ENCODE measurements around the gene ACOT7.

Gene ACOT7

DNA sequence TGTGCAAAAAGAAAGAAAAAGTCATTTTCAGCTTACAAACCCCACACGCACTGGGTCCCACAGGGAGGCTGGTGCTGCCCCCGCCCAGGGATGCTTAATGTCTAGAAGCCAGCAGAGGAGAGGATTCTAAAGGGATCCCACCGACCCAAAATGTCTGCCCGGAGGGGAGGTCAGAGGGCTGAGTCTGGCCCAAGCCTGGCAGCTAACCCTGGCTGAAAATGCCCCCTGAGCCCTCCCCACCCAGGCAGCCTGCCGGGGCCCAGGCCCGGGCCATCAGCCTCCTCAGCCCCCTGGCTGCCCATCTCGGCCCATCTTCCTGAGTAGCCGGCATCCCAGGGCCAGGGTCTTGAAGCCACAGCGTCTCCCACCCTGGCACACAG is 33.5 kb downstream of the ACOT7 start:
- DNase-seq = no peak

- no peak for DNase-seq
Measured at GRCh38 chr1:6359216-6360116, 34.1 kb downstream of the ACOT7 start.

- no peak for DNase-seq
Measured at GRCh38 chr1:6358757-6359201, 34.8 kb downstream of the ACOT7 start.

DNA sequence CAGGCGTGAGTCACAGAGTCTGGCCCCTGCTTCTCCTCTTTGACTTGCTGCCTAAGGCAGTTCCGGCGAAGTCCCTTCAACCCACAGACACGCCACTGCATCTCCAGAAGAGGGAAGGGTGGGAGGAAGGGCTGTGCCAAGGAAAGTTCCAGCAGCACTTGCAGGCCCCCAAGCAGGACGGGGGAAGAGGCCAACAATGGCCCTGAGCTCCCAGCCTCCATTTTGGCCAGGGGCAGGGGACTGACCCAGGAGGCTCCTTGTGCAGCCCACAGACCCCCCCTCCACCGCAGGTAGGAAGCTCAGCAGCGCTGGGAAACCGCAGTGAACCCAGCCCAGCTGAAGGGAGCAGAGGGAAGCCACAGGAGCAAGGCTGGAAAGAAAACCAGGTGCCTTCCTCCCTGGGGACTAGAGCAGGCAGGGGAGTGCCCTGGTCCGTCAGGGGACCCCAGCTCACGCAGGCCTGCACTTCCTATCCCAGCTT is 35.4 kb downstream of the ACOT7 start:
- no peak for DNase-seq

GRCh38 chr1:6357243-6357936 is 36.2 kb downstream of the ACOT7 start:
- no peak for DNase-seq

DNA sequence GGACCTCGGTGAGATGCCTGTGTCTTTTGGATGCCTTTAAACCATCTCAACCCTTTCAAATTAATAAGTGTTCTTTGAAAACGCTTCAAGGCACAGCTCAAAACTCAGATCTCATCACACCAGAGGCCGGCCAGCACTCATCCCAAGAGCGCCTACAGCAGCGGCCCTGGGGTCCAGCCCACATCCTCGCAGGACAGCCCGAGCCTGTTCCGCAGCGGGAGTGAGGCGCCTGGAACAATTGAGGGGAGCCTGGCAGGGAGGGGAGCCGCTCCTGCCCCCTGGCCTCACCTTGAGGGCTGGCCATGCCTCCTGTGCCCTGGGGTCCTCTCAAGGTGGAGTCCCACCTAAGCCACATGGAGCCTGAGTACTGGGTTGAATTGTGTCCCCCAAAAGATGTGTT is 37.9 kb downstream of the ACOT7 start:
- no peak for DNase-seq

DNA sequence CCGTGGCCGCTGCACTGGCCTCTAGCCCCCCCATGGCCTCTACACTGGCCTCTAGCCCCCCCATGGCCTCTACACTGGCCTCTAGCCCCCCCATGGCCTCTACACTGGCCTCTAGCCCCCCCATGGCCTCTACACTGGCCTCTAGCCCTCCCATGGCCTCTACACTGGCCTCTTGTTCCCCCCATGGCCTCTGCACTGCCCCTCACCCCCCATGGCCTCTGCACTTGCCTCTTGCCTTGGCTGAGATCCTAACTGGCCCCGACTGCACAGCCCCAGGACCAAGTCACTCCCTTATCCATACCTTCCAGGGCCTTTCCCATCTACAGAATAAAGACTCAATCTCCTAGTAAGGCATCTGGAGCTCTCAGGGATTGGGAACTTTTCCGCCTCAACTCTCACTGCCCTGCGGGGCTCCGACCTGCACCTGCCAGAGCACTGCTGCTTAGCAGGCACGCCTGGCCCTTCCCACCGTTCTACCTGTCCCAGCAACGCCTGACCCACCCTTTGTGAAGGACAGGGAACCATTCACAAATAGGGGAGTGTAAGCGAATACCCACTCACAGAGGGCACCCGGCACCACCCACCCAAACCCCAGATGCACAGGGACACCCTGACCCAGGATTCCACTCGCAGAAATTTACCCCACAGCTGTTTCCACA is 38.8 kb downstream of the ACOT7 start:
- DNase-seq = no peak

- peak in 1 of 14 donors; percentile 23 for DNase-seq
Measured at GRCh38 chr1:6353955-6354658, 39.5 kb downstream of the ACOT7 start.

GRCh38 chr1:6353619-6353954 is 40.0 kb downstream of the ACOT7 start:
- no peak for DNase-seq

DNA sequence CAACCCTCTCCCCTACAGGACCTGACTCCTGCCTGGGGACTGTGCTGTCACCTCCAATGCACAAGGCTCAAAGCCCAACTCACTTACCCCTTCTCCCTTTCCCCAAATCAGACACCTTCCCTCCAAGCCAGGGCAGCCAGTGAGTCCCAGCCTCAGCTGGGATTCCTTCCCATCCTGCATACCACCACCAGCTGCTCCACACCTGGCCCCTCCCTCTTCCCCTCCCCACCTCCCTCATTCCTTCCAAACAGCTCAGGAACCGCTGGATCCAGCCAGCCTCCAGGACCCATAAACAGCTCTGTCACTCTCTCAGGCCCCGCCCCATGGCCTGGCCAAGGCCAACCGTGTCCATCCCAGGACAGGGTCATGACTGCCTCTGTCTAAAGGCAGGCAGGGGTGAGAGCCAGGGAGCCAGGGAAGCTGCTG is 41.4 kb downstream of the ACOT7 start:
- no peak for DNase-seq

GRCh38 chr1:6351480-6352137 is 42.0 kb downstream of the ACOT7 start:
- peak in 3 of 14 donors; percentile 20 to 78 (median 26) for DNase-seq

DNA sequence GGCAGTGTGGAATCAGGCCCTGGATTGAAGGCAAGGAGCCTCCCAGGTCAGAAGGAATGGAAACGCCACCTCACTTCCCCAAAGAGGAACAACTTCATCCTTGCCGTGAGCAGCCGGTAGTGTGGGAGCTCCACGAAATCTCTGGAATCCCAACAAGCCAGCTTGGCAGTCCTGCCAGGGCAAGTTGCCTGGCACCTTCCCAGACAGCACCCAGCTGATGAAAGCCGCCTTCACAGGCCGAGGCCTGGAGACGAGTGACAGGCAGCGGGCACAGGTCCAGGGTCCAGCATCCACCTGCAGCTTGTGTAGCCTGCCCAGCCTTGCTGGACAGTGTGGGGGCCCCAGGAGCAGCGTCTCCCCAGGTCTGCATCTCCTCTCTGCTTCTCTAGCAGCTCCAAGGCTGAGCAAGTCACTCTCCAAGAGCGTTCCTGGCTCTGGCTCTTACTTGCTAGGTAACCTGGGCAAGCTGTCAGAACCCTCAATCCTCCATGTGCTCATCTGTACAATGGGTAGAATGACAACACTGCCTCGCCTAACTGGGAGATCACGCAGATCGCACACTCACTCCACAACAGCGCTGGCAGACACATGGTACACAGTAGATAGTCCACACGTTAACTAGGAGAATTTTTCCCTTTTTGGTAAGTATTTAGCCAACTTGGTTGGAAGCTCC is 43.0 kb downstream of the ACOT7 start:
- DNase-seq = peak in 4 of 14 donors; percentile 9 to 59 (median 31)

GRCh38 chr1:6349254-6349943 is 44.2 kb downstream of the ACOT7 start:
- no peak for DNase-seq

DNA sequence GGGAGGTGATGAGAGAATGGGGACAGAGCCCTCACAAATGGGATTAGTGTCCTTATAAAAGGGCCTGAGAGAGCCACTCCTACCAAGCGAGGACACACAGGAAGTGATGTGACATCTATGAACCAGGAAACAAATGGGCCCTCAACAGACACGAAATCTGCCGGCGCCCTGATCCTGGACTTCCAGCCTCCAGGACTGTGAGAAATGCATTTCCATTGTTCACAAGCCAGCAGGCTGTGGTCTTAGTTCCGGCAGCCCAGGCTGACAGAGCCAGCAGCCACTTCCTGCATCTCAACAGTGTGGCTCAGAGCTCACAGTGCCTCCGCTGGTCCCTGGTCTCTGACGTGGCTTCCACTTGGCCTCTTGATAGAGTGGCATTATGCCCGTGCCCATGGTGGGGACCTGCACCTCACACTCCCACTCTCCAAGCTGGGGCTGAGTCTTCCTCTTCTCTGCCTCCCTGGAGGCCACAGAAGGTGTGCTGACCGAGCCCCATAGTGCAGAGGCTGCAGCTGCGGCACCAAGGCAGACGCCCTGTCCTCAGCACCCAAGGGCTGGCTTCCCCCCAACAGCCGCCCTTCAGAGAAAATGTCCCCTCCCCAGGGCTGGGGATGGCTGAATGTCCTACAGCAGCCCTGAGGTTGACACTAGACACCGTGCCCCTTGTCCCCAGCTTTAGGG is 44.9 kb downstream of the ACOT7 start:
- DNase-seq = no peak

DNA sequence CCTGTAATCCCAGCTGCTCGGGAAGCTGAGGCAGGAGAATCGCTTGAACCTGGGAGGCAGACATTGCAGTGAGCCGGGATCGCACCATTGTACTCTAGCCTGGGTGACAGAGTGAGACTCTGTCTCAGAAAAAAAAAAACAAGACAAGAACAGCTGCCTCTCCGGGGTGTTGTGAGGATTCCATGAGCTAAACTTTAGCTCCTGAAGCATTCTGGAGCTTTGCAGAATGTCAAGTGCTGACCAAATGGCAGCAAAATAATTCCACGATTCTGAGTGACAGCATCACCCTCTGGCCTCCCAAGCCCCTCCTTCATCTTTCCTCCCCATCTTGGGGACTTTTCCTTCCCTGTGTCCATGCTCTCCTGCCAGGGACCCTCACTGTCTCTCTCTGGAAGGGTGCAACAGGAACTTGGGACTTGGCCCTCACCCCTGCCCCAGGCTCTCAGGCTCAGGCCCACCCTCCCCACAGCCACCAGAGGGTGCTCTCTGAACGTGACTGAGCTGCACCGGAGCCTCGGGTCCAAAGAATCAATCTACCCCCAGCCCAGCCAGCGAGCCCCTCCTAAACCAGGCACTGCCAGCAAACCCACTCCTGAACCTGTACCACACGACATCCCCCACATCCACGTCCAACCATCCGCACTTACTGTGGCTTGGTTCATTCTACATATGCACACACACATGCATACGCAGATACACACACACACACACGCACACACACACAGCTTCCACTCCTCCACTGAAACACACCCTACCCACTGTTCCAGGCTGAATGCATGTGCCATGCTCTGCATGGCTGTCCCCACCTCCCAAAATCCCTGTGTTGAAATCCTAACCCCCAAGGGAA is 45.7 kb downstream of the ACOT7 start:
- DNase-seq = peak in 1 of 14 donors; percentile 4

- no peak for DNase-seq
Measured at GRCh38 chr1:6345460-6345859, 48.1 kb downstream of the ACOT7 start.

DNA sequence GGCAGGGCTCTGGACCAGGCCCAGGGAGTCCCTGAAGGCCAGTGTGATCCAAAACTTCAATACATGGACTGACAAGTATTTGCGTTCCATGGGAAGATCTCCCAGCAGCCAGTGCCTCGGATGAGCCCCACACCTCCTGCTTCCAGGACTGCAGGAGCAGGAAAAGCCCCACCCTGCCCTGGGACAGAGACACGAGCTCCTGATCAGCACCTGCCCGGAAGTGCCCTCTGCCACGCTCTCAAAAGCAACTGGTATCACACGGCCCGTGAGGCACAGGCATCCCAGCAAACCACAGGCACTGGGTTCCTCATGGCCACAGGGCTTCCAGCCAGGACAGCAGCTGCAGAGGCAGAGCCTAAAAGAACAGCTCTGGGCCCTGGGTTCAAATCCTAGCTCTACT is 48.6 kb downstream of the ACOT7 start:
- no peak for DNase-seq

DNA sequence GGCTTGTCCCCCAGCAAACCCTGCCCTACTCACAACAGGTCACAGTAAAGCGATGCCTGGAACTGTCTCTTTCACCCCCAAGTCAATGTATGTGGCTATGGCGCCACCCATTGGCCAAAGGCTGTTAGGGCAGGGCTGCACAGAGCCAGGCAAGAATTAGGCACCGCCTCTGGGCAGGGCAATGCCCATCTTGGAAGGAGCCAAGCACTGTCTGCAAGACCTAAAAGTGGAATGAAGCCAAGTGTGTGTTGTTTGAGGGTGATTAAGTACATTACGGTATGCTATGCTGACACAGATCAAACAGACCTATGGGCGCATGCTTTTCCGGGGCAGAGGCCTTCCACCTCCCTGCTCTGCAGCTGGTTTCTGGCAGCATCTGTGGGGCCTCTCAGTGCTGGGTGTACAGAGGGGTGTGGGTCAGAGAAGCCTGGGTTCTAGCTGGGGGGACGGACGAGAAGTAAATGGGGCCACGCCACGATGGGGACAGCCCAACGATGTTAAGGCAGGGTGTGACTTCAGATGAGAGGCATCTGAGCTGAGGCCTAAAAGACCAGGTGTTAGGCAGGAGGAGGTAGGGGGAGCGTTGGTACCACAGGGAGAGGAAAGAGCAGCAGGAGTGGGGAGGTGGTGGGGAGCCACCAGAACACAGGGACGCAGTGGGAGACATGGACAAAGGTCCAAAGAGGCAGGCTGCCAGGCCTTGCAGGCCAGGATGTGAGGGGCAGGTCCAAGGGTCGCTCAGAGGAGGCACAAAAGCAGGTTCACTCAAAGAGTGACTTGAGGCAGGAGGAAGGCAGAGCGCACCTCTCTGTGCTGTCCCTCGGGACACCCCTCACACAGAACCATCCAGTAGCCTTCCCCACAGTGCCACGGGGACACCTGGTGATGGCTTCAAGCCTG is 49.8 kb downstream of the ACOT7 start:
- peak in 7 of 14 donors; percentile 4 to 42 (median 17) for DNase-seq

Measured in C1 segment of cervical spinal cord (tissue), 14 donors.